NCI-H2196 treated with DMSO at 0.1 percent for 48 hours (cell line): ENCODE measurements around the gene SCAMP1.

Experiments used
- DNase-seq: peaks from one replicate; lab custom pipeline; 2025; ENCODE audit not compliant: unreplicated experiment; lab: John Stamatoyannopoulos, UW

Gene SCAMP1

GRCh38 chr5:78511121-78511906 is 150.9 kb downstream of the SCAMP1 start:
- no peak for DNase-seq

GRCh38 chr5:78512435-78512834 is 152.0 kb downstream of the SCAMP1 start:
- no peak for DNase-seq

- DNase-seq = no peak
Measured at GRCh38 chr5:78513441-78513840, 153.0 kb downstream of the SCAMP1 start.

GRCh38 chr5:78514427-78515330 is 154.3 kb downstream of the SCAMP1 start:
- DNase-seq = no peak

- no peak for DNase-seq
Measured at GRCh38 chr5:78515670-78516069, 155.3 kb downstream of the SCAMP1 start.

GRCh38 chr5:78518365-78519197 is 158.2 kb downstream of the SCAMP1 start:
- DNase-seq = no peak

- DNase-seq = no peak
Measured at GRCh38 chr5:78519198-78519941, 159.0 kb downstream of the SCAMP1 start.

- no peak for DNase-seq
Measured at GRCh38 chr5:78521455-78521854, 161.0 kb downstream of the SCAMP1 start.

GRCh38 chr5:78522476-78523260 is 162.3 kb downstream of the SCAMP1 start:
- DNase-seq = no peak

- DNase-seq = no peak
Measured at GRCh38 chr5:78523314-78524193, 163.1 kb downstream of the SCAMP1 start.

GRCh38 chr5:78526049-78526525 is 165.7 kb downstream of the SCAMP1 start:
- DNase-seq = no peak

GRCh38 chr5:78527054-78527859 is 166.8 kb downstream of the SCAMP1 start:
- no peak for DNase-seq

GRCh38 chr5:78527925-78528324 is 167.5 kb downstream of the SCAMP1 start:
- DNase-seq = no peak
